ENCODE data around the gene PRDM12.
A peak's percentile ranks its signal among the peaks of the same experiment; 100 is the strongest.

DNA sequence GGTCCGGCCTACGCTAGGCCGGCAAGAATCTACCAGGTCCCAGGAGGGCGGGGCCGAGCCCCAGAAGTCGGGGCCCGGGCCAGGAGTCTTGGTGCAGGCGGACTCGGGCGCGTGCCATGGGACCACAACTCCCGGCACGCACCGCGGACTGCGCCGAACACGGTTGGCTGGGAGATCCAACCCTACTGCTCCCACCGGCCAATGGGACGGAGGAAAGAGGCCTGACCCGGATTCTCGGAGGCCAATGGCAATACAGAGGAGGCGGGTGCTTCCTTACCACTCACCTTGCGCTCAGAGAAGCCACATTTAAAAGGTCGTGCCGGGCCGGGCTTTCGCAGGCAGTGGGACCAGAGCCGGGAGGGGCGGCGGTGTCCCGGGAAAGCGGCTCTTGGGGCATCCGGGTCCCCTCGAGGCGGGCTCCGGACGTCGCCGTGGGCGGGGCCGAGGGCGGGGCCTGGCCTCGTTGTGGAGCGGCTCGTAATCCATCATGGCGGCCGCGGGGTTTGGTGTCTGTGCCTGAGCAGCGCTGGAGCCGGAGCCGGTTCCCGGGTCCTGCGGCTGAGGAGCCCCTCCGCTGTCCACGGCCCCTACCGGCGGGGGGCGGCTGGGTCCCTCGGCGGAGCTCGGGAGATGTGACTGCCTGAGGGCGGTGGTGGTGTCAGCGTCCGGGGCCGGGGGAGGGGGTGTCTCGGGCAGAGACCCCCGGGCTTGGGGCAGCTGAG is 48.3 kb downstream of the PRDM12 start:
- TF ChIP-seq, protein P1, sequence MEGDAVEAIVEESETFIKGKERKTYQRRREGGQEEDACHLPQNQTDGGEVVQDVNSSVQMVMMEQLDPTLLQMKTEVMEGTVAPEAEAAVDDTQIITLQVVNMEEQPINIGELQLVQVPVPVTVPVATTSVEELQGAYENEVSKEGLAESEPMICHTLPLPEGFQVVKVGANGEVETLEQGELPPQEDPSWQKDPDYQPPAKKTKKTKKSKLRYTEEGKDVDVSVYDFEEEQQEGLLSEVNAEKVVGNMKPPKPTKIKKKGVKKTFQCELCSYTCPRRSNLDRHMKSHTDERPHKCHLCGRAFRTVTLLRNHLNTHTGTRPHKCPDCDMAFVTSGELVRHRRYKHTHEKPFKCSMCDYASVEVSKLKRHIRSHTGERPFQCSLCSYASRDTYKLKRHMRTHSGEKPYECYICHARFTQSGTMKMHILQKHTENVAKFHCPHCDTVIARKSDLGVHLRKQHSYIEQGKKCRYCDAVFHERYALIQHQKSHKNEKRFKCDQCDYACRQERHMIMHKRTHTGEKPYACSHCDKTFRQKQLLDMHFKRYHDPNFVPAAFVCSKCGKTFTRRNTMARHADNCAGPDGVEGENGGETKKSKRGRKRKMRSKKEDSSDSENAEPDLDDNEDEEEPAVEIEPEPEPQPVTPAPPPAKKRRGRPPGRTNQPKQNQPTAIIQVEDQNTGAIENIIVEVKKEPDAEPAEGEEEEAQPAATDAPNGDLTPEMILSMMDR (tag by site-specific recombination; IDR thresholded peaks at IDR 0.05) = no peak
- no peak for TF ChIP-seq ZNF274 (IDR thresholded peaks at IDR 0.05; ENCODE audit: low read length)
- no peak for TF ChIP-seq ZNF274 (tag by site-specific recombination; IDR thresholded peaks at IDR 0.05; ENCODE audit: borderline replicate concordance)
- TF ChIP-seq ZSCAN5A (tag by site-specific recombination; IDR thresholded peaks at IDR 0.05) = peak; percentile 28; the same call in 1 of the 2 replicates
- TF ChIP-seq, protein P2, sequence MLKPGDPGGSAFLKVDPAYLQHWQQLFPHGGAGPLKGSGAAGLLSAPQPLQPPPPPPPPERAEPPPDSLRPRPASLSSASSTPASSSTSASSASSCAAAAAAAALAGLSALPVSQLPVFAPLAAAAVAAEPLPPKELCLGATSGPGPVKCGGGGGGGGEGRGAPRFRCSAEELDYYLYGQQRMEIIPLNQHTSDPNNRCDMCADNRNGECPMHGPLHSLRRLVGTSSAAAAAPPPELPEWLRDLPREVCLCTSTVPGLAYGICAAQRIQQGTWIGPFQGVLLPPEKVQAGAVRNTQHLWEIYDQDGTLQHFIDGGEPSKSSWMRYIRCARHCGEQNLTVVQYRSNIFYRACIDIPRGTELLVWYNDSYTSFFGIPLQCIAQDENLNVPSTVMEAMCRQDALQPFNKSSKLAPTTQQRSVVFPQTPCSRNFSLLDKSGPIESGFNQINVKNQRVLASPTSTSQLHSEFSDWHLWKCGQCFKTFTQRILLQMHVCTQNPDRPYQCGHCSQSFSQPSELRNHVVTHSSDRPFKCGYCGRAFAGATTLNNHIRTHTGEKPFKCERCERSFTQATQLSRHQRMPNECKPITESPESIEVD (tag by site-specific recombination; IDR thresholded peaks at IDR 0.05) = no peak
- no peak for TF ChIP-seq GFI1B (tag by site-specific recombination; IDR thresholded peaks at IDR 0.05)
- TF ChIP-seq KLF10 (tag by site-specific recombination; IDR thresholded peaks at IDR 0.05) = peak; percentile 38
- peak; percentile 98 for TF ChIP-seq ZNF341 (tag by site-specific recombination; IDR thresholded peaks at IDR 0.05; ENCODE audit: low read depth)
- TF ChIP-seq, protein P3, sequence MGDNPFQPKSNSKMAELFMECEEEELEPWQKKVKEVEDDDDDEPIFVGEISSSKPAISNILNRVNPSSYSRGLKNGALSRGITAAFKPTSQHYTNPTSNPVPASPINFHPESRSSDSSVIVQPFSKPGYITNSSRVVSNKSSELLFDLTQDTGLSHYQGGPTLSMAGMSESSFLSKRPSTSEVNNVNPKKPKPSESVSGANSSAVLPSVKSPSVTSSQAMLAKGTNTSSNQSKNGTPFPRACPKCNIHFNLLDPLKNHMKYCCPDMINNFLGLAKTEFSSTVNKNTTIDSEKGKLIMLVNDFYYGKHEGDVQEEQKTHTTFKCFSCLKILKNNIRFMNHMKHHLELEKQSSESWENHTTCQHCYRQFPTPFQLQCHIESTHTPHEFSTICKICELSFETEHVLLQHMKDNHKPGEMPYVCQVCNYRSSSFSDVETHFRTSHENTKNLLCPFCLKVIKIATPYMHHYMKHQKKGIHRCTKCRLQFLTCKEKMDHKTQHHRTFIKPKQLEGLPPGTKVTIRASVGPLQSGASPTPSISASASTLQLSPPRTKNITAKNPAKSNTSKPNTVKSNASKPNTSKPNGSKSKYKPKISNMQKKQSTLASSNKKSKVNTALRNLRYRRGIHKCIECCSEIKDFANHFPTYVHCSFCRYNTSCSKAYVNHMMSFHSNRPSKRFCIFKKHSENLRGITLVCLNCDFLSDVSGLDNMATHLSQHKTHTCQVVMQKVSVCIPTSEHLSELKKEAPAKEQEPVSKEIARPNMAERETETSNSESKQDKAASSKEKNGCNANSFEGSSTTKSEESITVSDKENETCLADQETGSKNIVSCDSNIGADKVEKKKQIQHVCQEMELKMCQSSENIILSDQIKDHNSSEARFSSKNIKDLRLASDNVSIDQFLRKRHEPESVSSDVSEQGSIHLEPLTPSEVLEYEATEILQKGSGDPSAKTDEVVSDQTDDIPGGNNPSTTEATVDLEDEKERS (tag by site-specific recombination; IDR thresholded peaks at IDR 0.05) = 0 out of 2 replicates have a peak, but pooled peaks have one; percentile 53

Data from HEK293 (cell line).